CD4-positive, alpha-beta T cell (primary cell): ENCODE results near the gene SSBP4. TPM values are rescaled to one million over a fixed set of nuclear protein-coding genes. Genes with fewer than 3 reads are reported as not detected.

Experiments
- ATAC-seq: fragments of 200-7000 bp; cut with Tn5 transposase; one replicate; pipeline ENCODE4 v1.10.0; 2022; ENCODE audit warnings: mild to moderate bottlenecking; ENCODE audit not compliant: poor library complexity
- CTCF ChIA-PET: fragments of 350-600 bp; sonication (Branson Sonifier 250); formaldehyde crosslinking; loops from one replicate; lab custom pipeline; 2021; ENCODE audit warnings: antibody characterized with exemption, inconsistent platforms; lab: Charles Lee
- POLR2A ChIA-PET: fragments of 350-600 bp; sonication (Branson Sonifier 250); formaldehyde crosslinking; loops from one replicate; lab custom pipeline; 2021; ENCODE audit warnings: antibody characterized with exemption, inconsistent platforms; lab: Charles Lee
- DNase-seq, 14 experiments: peaks; one replicate each; pipeline ENCODE4 v3.0.0-alpha.2; 2013 to 2020; ENCODE audit warnings: mixed read lengths in 2 of 14
- H3K27ac ChIP-seq, 2 donors: one replicate each; pipeline versions ENCODE4 v1.5.1 to v1.7.0; 2013; ENCODE audit warnings: low read length in 2 of 2, low read depth in 1 of 2, mild to moderate bottlenecking in 1 of 2
- H3K27me3 ChIP-seq, 2 experiments: 1 replicate in 1 of 2; 2 replicates in 1 of 2; pipeline versions ENCODE4 v1.6.1 to v1.7.0; 2013; ENCODE audit warnings: low read length in 2 of 2, control low read depth in 1 of 2, mild to moderate bottlenecking in 1 of 2, moderate library complexity in 1 of 2; ENCODE audit not compliant: insufficient read depth in 2 of 2, control insufficient read depth in 1 of 2
- H3K36me3 ChIP-seq: one replicate; pipeline ENCODE4 v1.6.1; 2013; ENCODE audit warnings: low read length, control low read depth; ENCODE audit not compliant: insufficient read depth
- H3K4me1 ChIP-seq: one replicate; pipeline ENCODE4 v1.6.1; 2013; ENCODE audit warnings: low read length, control low read depth; ENCODE audit not compliant: insufficient read depth
- H3K4me3 ChIP-seq: one replicate; pipeline ENCODE4 v1.5.1; 2013; ENCODE audit warnings: mild to moderate bottlenecking, low read length, moderate library complexity
- H3K9me3 ChIP-seq, 2 experiments: 1 replicate in 1 of 2; 2 replicates in 1 of 2; pipeline versions ENCODE4 v1.6.1 to v1.7.0; 2013; ENCODE audit warnings: low read length in 2 of 2, mild to moderate bottlenecking in 2 of 2, control low read depth in 1 of 2, moderate library complexity in 1 of 2; ENCODE audit not compliant: control insufficient read depth in 1 of 2, insufficient read depth in 1 of 2
- H3K27ac Mint-ChIP-seq: one replicate; pipeline ENCODE4 v1.8.0; 2020; ENCODE audit warnings: mixed read lengths
- H3K27me3 Mint-ChIP-seq: one replicate; pipeline ENCODE4 v1.8.0; 2021; ENCODE audit warnings: mixed read lengths
- H3K36me3 Mint-ChIP-seq: one replicate; pipeline ENCODE4 v1.8.0; 2021; ENCODE audit warnings: low read depth, mixed read lengths
- H3K4me1 Mint-ChIP-seq: one replicate; pipeline ENCODE4 v1.8.0; 2021; ENCODE audit warnings: low read depth, mixed read lengths
- H3K4me3 Mint-ChIP-seq: one replicate; pipeline ENCODE4 v1.8.0; 2020; ENCODE audit warnings: mild to moderate bottlenecking, mixed read lengths
- H3K9me3 Mint-ChIP-seq: one replicate; pipeline ENCODE4 v1.8.0; 2020; ENCODE audit warnings: mixed read lengths
- CTCF ChIP-seq: fragments of 200-600 bp; IDR thresholded peaks from one replicate; pipeline ENCODE4 v1.8.0; 2022; ENCODE audit warnings: antibody characterized with exemption, mild to moderate bottlenecking
- intact Hi-C, 2 experiments: fragments of 100-400 bp; cut with DNase I in 1 of 2; cut with micrococcal nuclease in 1 of 2; formaldehyde crosslinking; loops; one replicate each; pipeline versions ENCODE4 v1.15.1 to v1.9.0; 2023 to 2025; cut with DNase I, micrococcal nuclease
- microRNA-seq: library from miRNA; unstranded; fragments of <30 nt; microRNA quantifications from one replicate; pipeline ENCODE4 v1.2.0, GENCODE V29; 2021; ENCODE audit warnings: borderline microRNAs expressed, borderline replicate concordance
- total RNA-seq, 174 experiments: library from RNA in 2 of 174; stranded (reverse) in 2 of 174; gene quantifications; one replicate each; pipeline ENCODE4 v1.2.3 and lab custom pipeline; 2021 to 2026

The SSBP4 gene
- total RNA-seq, 2 experiments from 2014 or later = 44.0 to 50.9 TPM

GRCh38 chr19:18481505-18482222 is 62.5 kb downstream of the SSBP4 start:
- ChIA-PET CTCF (interaction anchor here (1.1 to 2.5 kb wide), 2 partner anchors 15 to 38 kb away, joined by 6 to 10 read pairs; no protein-coding TSS in a partner anchor), POLR2A (interaction anchor here (1.0 to 1.1 kb wide), 2 partner anchors 40 to 438 kb away, joined by 3 to 6 read pairs; partner anchors contain the start of genes DDX49 and ELL)
- Mint-ChIP-seq H3K4me1 (peaks cover 71% of the 10 kb centered on the region), H3K9me3 (no peaks in the 10 kb centered on the region), H3K4me3 (no peak overlapping the region), H3K27ac (no peak overlapping the region), H3K36me3 (no peaks in the 10 kb centered on the region), H3K27me3 (no peaks in the 10 kb centered on the region)
- DNase-seq (no peak), ATAC-seq (no peak)
- no peak for TF ChIP-seq CTCF
- intact Hi-C loops = no loop called here
- peaks cover 90% of the 10 kb centered on the region for H3K4me1 ChIP-seq
- H3K27ac ChIP-seq = no peak overlapping the region
- no peaks in the 10 kb centered on the region for H3K9me3 ChIP-seq
- no peaks in the 10 kb centered on the region for H3K27me3 ChIP-seq
- no peak overlapping the region for H3K4me3 ChIP-seq
- peaks cover 6% of the 10 kb centered on the region for H3K36me3 ChIP-seq

- no peak for TF ChIP-seq CTCF
- ATAC-seq (no peak), DNase-seq (peak in 1 of 14 experiments; percentile 29)
- POLR2A ChIA-PET = no interaction called here
- CTCF ChIA-PET = interaction anchor here (2.5 kb wide), 1 partner anchor 37 kb away, joined by 10 read pairs; no protein-coding TSS in a partner anchor
- Histone ChIP-seq H3K27ac (no peak overlapping the region), H3K4me1 (peaks cover 90% of the 10 kb centered on the region), H3K36me3 (peaks cover 4% of the 10 kb centered on the region), H3K27me3 (no peaks in the 10 kb centered on the region), H3K4me3 (no peak overlapping the region), H3K9me3 (no peaks in the 10 kb centered on the region)
- Mint-ChIP-seq H3K4me1 (peaks cover 67% of the 10 kb centered on the region), H3K27me3 (no peaks in the 10 kb centered on the region), H3K4me3 (no peak overlapping the region), H3K9me3 (no peaks in the 10 kb centered on the region), H3K36me3 (no peaks in the 10 kb centered on the region), H3K27ac (no peak overlapping the region)
- intact Hi-C loops = no loop called here
Measured at GRCh38 chr19:18483119-18483890, 64.1 kb downstream of the SSBP4 start.

Small RNA genes lying within 50 kb of the gene (microRNA-seq; reads per million reads assigned to microRNA genes)
- gene MIR3189 = not detected

Other genes starting within 250 kb of the SSBP4 start
- gene IFI30, start 245.6 kb upstream of the SSBP4 start, total RNA-seq = 10 to 100 TPM; 10.6 to 10.7 TPM
- gene MPV17L2, start 226.2 kb upstream of the SSBP4 start, total RNA-seq = 1 to 10 TPM; 2.8 to 3.9 TPM
- gene RAB3A, start 215.4 kb upstream of the SSBP4 start, total RNA-seq = 10 to 100 TPM; 28.9 to 31.2 TPM
- gene PDE4C, start 193.0 kb upstream of the SSBP4 start, total RNA-seq = not detected
- gene IQCN, start 144.9 kb upstream of the SSBP4 start, total RNA-seq = 10 to 100 TPM; 18.1 to 18.7 TPM
- 1,000 to 10,000 TPM; 1,827 to 1,976 TPM for gene JUND, start 137.8 kb upstream of the SSBP4 start, total RNA-seq
- gene LSM4, start 96.3 kb upstream of the SSBP4 start, total RNA-seq = 10 to 100 TPM; 40.2 to 47.4 TPM
- 10 to 100 TPM; 24.4 to 25.9 TPM for gene PGPEP1, start 78.8 kb upstream of the SSBP4 start, total RNA-seq
- not detected for gene GDF15, start 33.2 kb upstream of the SSBP4 start, total RNA-seq
- gene LRRC25, start 21.8 kb upstream of the SSBP4 start, total RNA-seq = under 1 TPM; 0.82 to 0.92 TPM
- 10 to 100 TPM; 34.1 to 41.3 TPM for gene ISYNA1, start 18.7 kb downstream of the SSBP4 start, total RNA-seq
- 10 to 100 TPM; 46.2 to 46.8 TPM for gene ELL, start 102.7 kb downstream of the SSBP4 start, total RNA-seq
- gene FKBP8, start 124.2 kb downstream of the SSBP4 start, total RNA-seq = 100 to 1,000 TPM; 147 to 152 TPM
- 10 to 100 TPM; 64.2 to 66.9 TPM for gene KXD1, start 138.5 kb downstream of the SSBP4 start, total RNA-seq
- gene UBA52, start 152.5 kb downstream of the SSBP4 start, total RNA-seq = 1,000 to 10,000 TPM; 2,255 to 2,378 TPM
- 10 to 100 TPM; 88.4 to 88.9 TPM for gene REX1BD, start 169.4 kb downstream of the SSBP4 start, total RNA-seq
- gene CRLF1, start 187.4 kb downstream of the SSBP4 start, total RNA-seq = not detected
- under 1 TPM; 0.25 to 0.27 TPM for gene TMEM59L, start 193.5 kb downstream of the SSBP4 start, total RNA-seq
- 10 to 100 TPM; 13.7 to 19.0 TPM for gene KLHL26, start 217.6 kb downstream of the SSBP4 start, total RNA-seq